Activated T-cell treated with anti-CD3 and anti-CD28 coated beads for 48 hours (primary cell): ENCODE measurements around the gene APOL1.
"Not testable (repeated sequence)": the region's sequence is repeated elsewhere in the genome, so short reads cannot be mapped to it uniquely, and the experiment has no call there.

Source experiments
- DNase-seq: peaks from one replicate; pipeline ENCODE4 v3.0.0-alpha.2; 2020; ENCODE audit warnings: low read depth

APOL1 gene

GRCh38 chr22:36252754-36253522 is at the start of gene APOL1:
Gene APOL1, plus strand, starts transcription at chr22:36253133. Its CDS starts 1,823 bp downstream, at chr22:36254956.
- DNase-seq, result no peak

- not testable (repeated sequence) for DNase-seq
These were observed 49.5 kb upstream of the APOL1 start for GRCh38 chr22:36203441-36203840.

GRCh38 chr22:36204001-36204631 is 48.8 kb upstream of the APOL1 start:
- DNase-seq, result no peak

GRCh38 chr22:36204632-36205015 is 48.3 kb upstream of the APOL1 start:
- DNase-seq, result no peak

- DNase-seq, result not testable (repeated sequence)
These were observed 47.4 kb upstream of the APOL1 start for GRCh38 chr22:36205573-36205972.

- no peak for DNase-seq
These were observed 46.7 kb upstream of the APOL1 start for GRCh38 chr22:36206255-36206654.

- DNase-seq, result no peak
These were observed 44.7 kb upstream of the APOL1 start for GRCh38 chr22:36208162-36208765.

- no peak for DNase-seq
These were observed 44.0 kb upstream of the APOL1 start for GRCh38 chr22:36208914-36209313.

- not testable (repeated sequence) for DNase-seq
These were observed 43.4 kb upstream of the APOL1 start for GRCh38 chr22:36209488-36209908.

GRCh38 chr22:36210224-36210623 is 42.7 kb upstream of the APOL1 start:
- no peak for DNase-seq

- no peak for DNase-seq
These were observed 41.6 kb upstream of the APOL1 start for GRCh38 chr22:36211237-36211861.

- no peak for DNase-seq
These were observed 40.0 kb upstream of the APOL1 start for GRCh38 chr22:36212901-36213300.

GRCh38 chr22:36213586-36213985 is 39.3 kb upstream of the APOL1 start:
- no peak for DNase-seq

GRCh38 chr22:36215981-36216380 is 37.0 kb upstream of the APOL1 start:
- DNase-seq, result no peak

- DNase-seq, result no peak
These were observed 34.2 kb upstream of the APOL1 start for GRCh38 chr22:36218648-36219193.

- no peak for DNase-seq
These were observed 32.4 kb upstream of the APOL1 start for GRCh38 chr22:36220451-36220921.

GRCh38 chr22:36221799-36222751 is 30.9 kb upstream of the APOL1 start:
- no peak for DNase-seq

- no peak for DNase-seq
These were observed 30.0 kb upstream of the APOL1 start for GRCh38 chr22:36222887-36223450.

GRCh38 chr22:36223504-36223903 is 29.4 kb upstream of the APOL1 start:
- DNase-seq, result no peak

GRCh38 chr22:36224245-36224644 is 28.7 kb upstream of the APOL1 start:
- DNase-seq, result no peak
